A549 (cell line): Measurements from ENCODE around the gene MACF1. TPM values are rescaled to one million over a fixed set of nuclear protein-coding genes. Genes with fewer than 3 reads are reported as not detected.

Source experiments
- ATAC-seq, 2 experiments: fragments of 200-7000 bp in 1 of 2; fragments of >200 bp in 1 of 2; cut with Nextera tagmentation in 1 of 2; cut with Tn5 transposase in 1 of 2; 3 replicates each; pipeline versions ENCODE4 v1.8.0 to v1.9.1; 2018 to 2020; ENCODE audit warnings: mild to moderate bottlenecking in 1 of 2, moderate library complexity in 1 of 2
- CTCF ChIA-PET: fragments of 300-600 bp; sonication (Branson Sonifier 250); formaldehyde crosslinking; extraction: SDS; loops from one replicate; lab custom pipeline; 2021; ENCODE audit warnings: antibody characterized with exemption, inconsistent platforms; lab: Yijun Ruan, JAX
- POLR2A ChIA-PET: fragments of 350-600 bp; formaldehyde crosslinking; extraction: SDS; loops from one replicate; lab custom pipeline; 2021; ENCODE audit warnings: antibody characterized with exemption, inconsistent platforms; lab: Yijun Ruan, JAX
- DNase-seq, 2 experiments: peaks; one replicate each; pipeline versions ENCODE4 v3.0.0 to v3.0.0-alpha.2; 2011 to 2016; ENCODE audit warnings: low read depth in 1 of 2, low spot score in 1 of 2
- FAIRE-seq: peaks from 2 replicates; lab custom pipeline; 2011; peaks lifted over from hg19 to GRCh38; lab: Jason Lieb, UNC
- H3K27ac ChIP-seq, 2 experiments: fragments of >200 bp; sonication (Bioruptor Twin); formaldehyde crosslinking; 3 replicates each; pipeline ENCODE4 v1.5.1; 2016 to 2017
- H3K4me1 ChIP-seq: fragments of >200 bp; sonication (Bioruptor Twin); formaldehyde crosslinking; 3 replicates; pipeline ENCODE4 v1.6.1; 2016
- H3K4me2 ChIP-seq: fragments of >200 bp; sonication (Bioruptor Twin); formaldehyde crosslinking; 3 replicates; pipeline ENCODE4 v1.6.1; 2016
- H3K4me3 ChIP-seq: fragments of >200 bp; sonication (Bioruptor Twin); formaldehyde crosslinking; 3 replicates; pipeline ENCODE4 v1.5.1; 2016
- H3K9me3 ChIP-seq: fragments of >200 bp; sonication (Bioruptor Twin); formaldehyde crosslinking; 3 replicates; pipeline ENCODE4 v1.6.1; 2016
- BHLHE40 ChIP-seq: IDR thresholded peaks from 2 replicates; pipeline ENCODE4 v1.6.1; 2012; ENCODE audit warnings: low read depth, low read length, inconsistent platforms
- CEBPB ChIP-seq, 2 experiments: fragments of >200 bp in 1 of 2; sonication (Bioruptor Twin) in 1 of 2; formaldehyde crosslinking in 1 of 2; IDR thresholded peaks; 2 replicates each; pipeline ENCODE4 v1.6.1; 2012 to 2016
- CHD2 ChIP-seq: fragments of 150-350 bp; IDR thresholded peaks from 2 replicates; pipeline ENCODE4 v1.6.1; 2014; ENCODE audit warnings: low read length; ENCODE audit not compliant: partially characterized antibody
- EHMT2 ChIP-seq: fragments of 200-600 bp; sonication (generic); IDR thresholded peaks from 2 replicates; pipeline ENCODE4 v1.6.1; 2016; ENCODE audit warnings: antibody characterized with exemption, low read depth, mild to moderate bottlenecking, moderate library complexity
- FOSL2 ChIP-seq, 2 experiments: fragments of 450-650 bp in 1 of 2; fragments of >200 bp in 1 of 2; sonication (Bioruptor Twin) in 1 of 2; formaldehyde crosslinking; IDR thresholded peaks; 2 replicates each; pipeline versions ENCODE4 v1.5.0 to v1.6.1; 2016 to 2020; ENCODE audit warnings: mild to moderate bottlenecking in 1 of 2, moderate library complexity in 1 of 2
- FOXS1 ChIP-seq: fragments of 250-450 bp; sonication (Bioruptor Pico); IDR thresholded peaks from 2 replicates; pipeline ENCODE4 v1.5.0; 2020; ENCODE audit warnings: mild to moderate bottlenecking, moderate library complexity
- GATA3 ChIP-seq: IDR thresholded peaks from 2 replicates; pipeline ENCODE4 v1.6.1; 2012; ENCODE audit warnings: borderline replicate concordance
- HDAC2 ChIP-seq: fragments of 200-600 bp; sonication (generic); IDR thresholded peaks from 2 replicates; pipeline ENCODE4 v1.6.1; 2016
- HES2 ChIP-seq: fragments of >200 bp; sonication (Bioruptor Twin); formaldehyde crosslinking; IDR thresholded peaks from 2 replicates; pipeline ENCODE4 v1.6.1; 2016
- HOXA7 ChIP-seq: fragments of 250-450 bp; sonication (Bioruptor Pico); IDR thresholded peaks from 2 replicates; pipeline ENCODE4 v1.5.0; 2020; ENCODE audit warnings: mild to moderate bottlenecking, moderate library complexity
- KDM5A ChIP-seq: fragments of 200-600 bp; sonication (generic); IDR thresholded peaks from 2 replicates; pipeline ENCODE4 v1.6.1; 2016; ENCODE audit warnings: antibody characterized with exemption, mild to moderate bottlenecking
- MAZ ChIP-seq: fragments of 150-350 bp; IDR thresholded peaks from 2 replicates; pipeline ENCODE4 v1.6.1; 2014; ENCODE audit warnings: antibody characterized with exemption, low read depth, low read length, borderline replicate concordance
- NFE2L2 ChIP-seq: fragments of 150-350 bp; conservative IDR thresholded peaks from 2 replicates; pipeline ENCODE4 v1.6.1; 2014; ENCODE audit warnings: low read length
- NR3C1 ChIP-seq: fragments of >200 bp; sonication (Bioruptor Twin); formaldehyde crosslinking; IDR thresholded peaks from 3 replicates; pipeline ENCODE4 v1.6.1; 2017
- PBX3 ChIP-seq: IDR thresholded peaks from 2 replicates; pipeline ENCODE4 v1.6.1; 2012
- POLR2AphosphoS2 ChIP-seq: conservative IDR thresholded peaks from 2 replicates; pipeline ENCODE4 v1.6.1; 2012; ENCODE audit warnings: low read length, improper control_type of control experiment, inconsistent platforms
- RARB ChIP-seq: fragments of 250-450 bp; sonication (Bioruptor Pico); IDR thresholded peaks from 2 replicates; pipeline ENCODE4 v1.8.0; 2021; ENCODE audit warnings: mild to moderate bottlenecking, moderate library complexity
- SREBF2 ChIP-seq: fragments of 450-650 bp; IDR thresholded peaks from 2 replicates; pipeline ENCODE4 v1.6.1; 2014; ENCODE audit warnings: mild to moderate bottlenecking, moderate library complexity
- ZC3H11A ChIP-seq: fragments of 450-650 bp; IDR thresholded peaks from 2 replicates; pipeline ENCODE4 v1.6.1; 2014; ENCODE audit warnings: antibody characterized with exemption, mild to moderate bottlenecking
- ZNF302 ChIP-seq: fragments of 250-450 bp; sonication (Bioruptor Pico); IDR thresholded peaks from 2 replicates; pipeline ENCODE4 v1.9.0; 2021; ENCODE audit warnings: inconsistent platforms, mild to moderate bottlenecking, moderate library complexity
- WGBS: methylation state at CpG from one replicate; pipeline ENCODE4 v1.1.6; 2017; ENCODE audit errors: missing lambda C conversion rate; 5-methylcytosine and 5-hydroxymethylcytosine counted together
- polyA plus RNA-seq, 4 experiments: library from polyadenylated mRNA; depleted of rRNA in 3 of 4; stranded (reverse); fragments of >200 nt; fragmentation: RNase III in 1 of 4; extraction: RNeasy Plus Mini Kit Qiagen cat#74134 plus additional on column Dnase treatment in 1 of 4; gene quantifications; 2 replicates in 3 of 4; 3 replicates in 1 of 4; pipeline ENCODE4 v1.2.3, GENCODE V29; 2011 to 2017
- TF ChIP-seq, protein P1 (sequence below): fragments of 250-450 bp; sonication (Bioruptor Pico); IDR thresholded peaks from 2 replicates; pipeline ENCODE4 v1.5.0; 2021; ENCODE audit warnings: mild to moderate bottlenecking, moderate library complexity, borderline replicate concordance
- TF ChIP-seq, protein P2 (sequence below): fragments of >200 bp; sonication (Bioruptor Twin); formaldehyde crosslinking; IDR thresholded peaks from 3 replicates; pipeline ENCODE4 v1.6.1; 2016

MACF1 gene
- polyA plus RNA-seq, 2 of the 4 experiments (the other 2 are of a cell fraction) = 45.7 to 64.2 TPM

DNA sequence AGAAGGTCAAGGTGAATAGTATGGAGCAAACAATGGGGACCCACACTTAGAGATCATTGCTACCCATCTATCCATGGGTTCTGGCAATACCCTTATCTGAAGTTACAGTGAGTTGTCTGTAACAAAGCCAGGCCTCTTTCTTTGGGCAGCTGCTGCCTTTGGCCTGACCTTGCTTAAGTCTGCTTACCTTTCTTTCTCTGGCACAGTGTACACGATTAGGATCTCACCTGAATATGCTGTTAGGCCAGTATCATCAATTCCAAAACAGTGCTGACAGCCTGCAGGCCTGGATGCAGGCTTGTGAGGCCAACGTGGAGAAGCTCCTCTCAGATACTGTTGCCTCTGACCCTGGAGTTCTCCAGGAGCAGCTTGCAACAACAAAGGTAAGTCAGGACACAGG, 154.0 kb downstream of the MACF1 start:
- H3K9me3 ChIP-seq = no peaks in the 10 kb centered on the region
- no peaks in the 10 kb centered on the region for H3K4me1 ChIP-seq
- POLR2A ChIA-PET = no interaction called here
- H3K4me2 ChIP-seq = no peak overlapping the region
- 45% methylated on average over 1 of the region's 2 CpGs for WGBS
- CTCF ChIA-PET = interaction anchor here (1.3 to 3.6 kb wide), 2 partner anchors 10 to 53 kb away, joined by 3 to 14 read pairs; no protein-coding TSS in a partner anchor
- ATAC-seq (no peak), DNase-seq (no peak), FAIRE-seq (no peak)
- no peak for TF ChIP-seq NR3C1
- no peak for TF ChIP-seq BHLHE40
- TF ChIP-seq, protein P1, sequence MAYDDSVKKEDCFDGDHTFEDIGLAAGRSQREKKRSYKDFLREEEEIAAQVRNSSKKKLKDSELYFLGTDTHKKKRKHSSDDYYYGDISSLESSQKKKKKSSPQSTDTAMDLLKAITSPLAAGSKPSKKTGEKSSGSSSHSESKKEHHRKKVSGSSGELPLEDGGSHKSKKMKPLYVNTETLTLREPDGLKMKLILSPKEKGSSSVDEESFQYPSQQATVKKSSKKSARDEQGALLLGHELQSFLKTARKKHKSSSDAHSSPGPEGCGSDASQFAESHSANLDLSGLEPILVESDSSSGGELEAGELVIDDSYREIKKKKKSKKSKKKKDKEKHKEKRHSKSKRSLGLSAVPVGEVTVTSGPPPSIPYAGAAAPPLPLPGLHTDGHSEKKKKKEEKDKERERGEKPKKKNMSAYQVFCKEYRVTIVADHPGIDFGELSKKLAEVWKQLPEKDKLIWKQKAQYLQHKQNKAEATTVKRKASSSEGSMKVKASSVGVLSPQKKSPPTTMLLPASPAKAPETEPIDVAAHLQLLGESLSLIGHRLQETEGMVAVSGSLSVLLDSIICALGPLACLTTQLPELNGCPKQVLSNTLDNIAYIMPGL = no peak
- no peak for TF ChIP-seq KDM5A
- H3K4me3 ChIP-seq = no peak overlapping the region
- no peak overlapping the region for H3K27ac ChIP-seq

GRCh38 chr1:39359028-39359570, 154.6 kb downstream of the MACF1 start:
- no peak for ATAC-seq
- Histone ChIP-seq H3K27ac (no peak overlapping the region), H3K4me2 (no peak overlapping the region), H3K4me1 (no peaks in the 10 kb centered on the region), H3K9me3 (no peaks in the 10 kb centered on the region), H3K4me3 (no peak overlapping the region)
- no peak for DNase-seq
- ChIA-PET POLR2A (no interaction called here), CTCF (interaction anchor here (0.9 to 3.6 kb wide), 2 partner anchors 28 to 52 kb away, joined by 3 to 14 read pairs; no protein-coding TSS in a partner anchor)
- FAIRE-seq = no peak
- 91% methylated on average over 2 of the region's 2 CpGs for WGBS
- TF ChIP-seq GATA3 (no peak), POLR2AphosphoS2 (no peak), NFE2L2 (no peak), ZC3H11A (no peak), EHMT2 (no peak), FOXS1 (CRISPR knock-in tag) (no peak), HOXA7 (CRISPR knock-in tag) (no peak), HDAC2 (no peak), CHD2 (no peak), SREBF2 (no peak), PBX3 (no peak), HES2 (no peak), BHLHE40 (no peak), MAZ (no peak), FOSL2 (IDR thresholded peaks at IDR 0.05) (no peak), FOSL2 (CRISPR knock-in tag; IDR thresholded peaks at IDR 0.05) (no peak), NR3C1 (no peak), CEBPB (IDR thresholded peaks at IDR 0.05) (no peak), RARB (CRISPR knock-in tag) (no peak), ZNF302 (CRISPR knock-in tag) (no peak)
- TF ChIP-seq, protein P2, sequence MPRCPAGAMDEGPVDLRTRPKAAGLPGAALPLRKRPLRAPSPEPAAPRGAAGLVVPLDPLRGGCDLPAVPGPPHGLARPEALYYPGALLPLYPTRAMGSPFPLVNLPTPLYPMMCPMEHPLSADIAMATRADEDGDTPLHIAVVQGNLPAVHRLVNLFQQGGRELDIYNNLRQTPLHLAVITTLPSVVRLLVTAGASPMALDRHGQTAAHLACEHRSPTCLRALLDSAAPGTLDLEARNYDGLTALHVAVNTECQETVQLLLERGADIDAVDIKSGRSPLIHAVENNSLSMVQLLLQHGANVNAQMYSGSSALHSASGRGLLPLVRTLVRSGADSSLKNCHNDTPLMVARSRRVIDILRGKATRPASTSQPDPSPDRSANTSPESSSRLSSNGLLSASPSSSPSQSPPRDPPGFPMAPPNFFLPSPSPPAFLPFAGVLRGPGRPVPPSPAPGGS = no peak
